T-cell (primary cell): ENCODE data around the gene TAF1L. TPM values are rescaled to one million over a fixed set of nuclear protein-coding genes. Genes with fewer than 3 reads are reported as not detected.
"Not testable (repeated sequence)": the region's sequence is repeated elsewhere in the genome, so short reads cannot be mapped to it uniquely, and the experiment has no call there.

ENCODE experiments used
- ATAC-seq, 4 experiments: fragments of 200-7000 bp in 3 of 4; fragments of 150-1000 bp in 1 of 4; cut with Tn5 transposase; replicated peaks in 1 of 4; 1 replicate in 3 of 4; 2 replicates in 1 of 4; pipeline ENCODE4 v1.10.0; 2021; ENCODE audit warnings: moderate library complexity in 3 of 4, mild to moderate bottlenecking in 2 of 4, moderate number of reproducible peaks in 1 of 4
- CTCF ChIA-PET, 2 donors: fragments of 300-600 bp; sonication (Branson Sonifier 250); formaldehyde crosslinking; loops; one replicate each; lab custom pipeline; 2022; ENCODE audit warnings: antibody characterized with exemption in 2 of 2; lab: Charles Lee
- POLR2A ChIA-PET, 2 donors: fragments of 300-600 bp; sonication (Branson Sonifier 250); formaldehyde crosslinking; loops; one replicate each; lab custom pipeline; 2022; ENCODE audit warnings: antibody characterized with exemption in 2 of 2; lab: Charles Lee
- DNase-seq, 35 experiments: peaks; one replicate each; pipeline versions ENCODE4 v3.0.0 to v3.0.0-alpha.2; 2013 to 2023
- H3K27ac ChIP-seq: one replicate; pipeline ENCODE4 v1.5.1; 2013; ENCODE audit warnings: low read length
- H3K27me3 ChIP-seq, 2 experiments: replicated peaks in 1 of 2; 1 replicate in 1 of 2; 2 replicates in 1 of 2; pipeline versions ENCODE4 v1.6.1 to v1.7.0; 2013; ENCODE audit warnings: low read length in 1 of 2, mixed read lengths in 1 of 2; ENCODE audit not compliant: control insufficient read depth in 2 of 2, insufficient read depth in 2 of 2; ENCODE audit errors: extremely low read depth in 1 of 2
- H3K36me3 ChIP-seq, 2 donors: 1 replicate in 1 of 2; 2 replicates in 1 of 2; pipeline versions ENCODE4 v1.6.1 to v1.7.0; 2013; ENCODE audit warnings: low read length in 1 of 2; ENCODE audit not compliant: control insufficient read depth in 2 of 2, insufficient read depth in 1 of 2; ENCODE audit errors: extremely low read depth in 1 of 2
- H3K4me1 ChIP-seq, 2 experiments: 1 replicate in 1 of 2; 2 replicates in 1 of 2; pipeline versions ENCODE4 v1.6.1 to v1.7.0; 2013; ENCODE audit warnings: low read length in 2 of 2, mixed read lengths in 1 of 2; ENCODE audit not compliant: insufficient read depth in 2 of 2, control insufficient read depth in 1 of 2; ENCODE audit errors: extremely low read depth in 1 of 2
- H3K4me3 ChIP-seq, 2 donors: 1 replicate in 1 of 2; 2 replicates in 1 of 2; pipeline versions ENCODE4 v1.5.1 to v1.7.0; 2013; ENCODE audit warnings: mild to moderate bottlenecking in 2 of 2, low read length in 1 of 2, moderate library complexity in 1 of 2; ENCODE audit not compliant: control insufficient read depth in 1 of 2; ENCODE audit errors: extremely low read depth in 1 of 2
- H3K9me3 ChIP-seq: 2 replicates; pipeline ENCODE4 v1.7.0; 2013
- H3K27ac Mint-ChIP-seq, 2 donors: one replicate each; pipeline ENCODE4 v1.8.0; 2020 to 2021; ENCODE audit warnings: mild to moderate bottlenecking in 2 of 2, mixed read lengths in 2 of 2
- H3K27me3 Mint-ChIP-seq, 2 donors: one replicate each; pipeline ENCODE4 v1.8.0; 2021 to 2022; ENCODE audit warnings: mixed read lengths in 2 of 2
- H3K36me3 Mint-ChIP-seq: one replicate; pipeline ENCODE4 v1.8.0; 2021; ENCODE audit warnings: mixed read lengths
- H3K4me1 Mint-ChIP-seq, 3 donors: one replicate each; pipeline ENCODE4 v1.8.0; 2020 to 2022; ENCODE audit warnings: mixed read lengths in 3 of 3, mild to moderate bottlenecking in 1 of 3
- H3K4me3 Mint-ChIP-seq, 3 donors: one replicate each; pipeline ENCODE4 v1.8.0; 2020 to 2022; ENCODE audit warnings: mild to moderate bottlenecking in 3 of 3, mixed read lengths in 3 of 3, moderate library complexity in 3 of 3
- H3K9me3 Mint-ChIP-seq, 3 donors: one replicate each; pipeline ENCODE4 v1.8.0; 2020 to 2022; ENCODE audit warnings: mixed read lengths in 3 of 3
- WGBS: methylation state at CpG from one replicate; pipeline ENCODE4 v1.1.5; 2013; ENCODE audit warnings: missing lambda C conversion rate; ENCODE audit not compliant: insufficient coverage; 5-methylcytosine and 5-hydroxymethylcytosine counted together
- total RNA-seq, 35 experiments: library from RNA in 6 of 35; stranded (reverse) in 6 of 35; fragments of 120-200 nt in 1 of 35; gene quantifications; one replicate each; pipeline versions ENCODE4 v1.2.1 to v1.2.4 and lab custom pipeline; 2013 to 2026

The TAF1L gene
- total RNA-seq, 5 donors from 2014 or later (not counting 1 experiment from before 2014, with no cell fraction given), result not detected

- Histone ChIP-seq H3K36me3 (no peaks in the 10 kb centered on the region), H3K4me1 (no peaks in the 10 kb centered on the region), H3K4me3 (no peak overlapping the region), H3K27ac (no peak overlapping the region), H3K9me3 (no peaks in the 10 kb centered on the region), H3K27me3 (peaks cover 3 to 10% of the 10 kb centered on the region in 2 experiments)
- WGBS, result no CpG with 5 or more reads among the region's 1 CpG
- Mint-ChIP-seq H3K4me3 (no peak overlapping the region), H3K4me1 (no peaks in the 10 kb centered on the region), H3K27ac (no peak overlapping the region), H3K9me3 (no peaks in the 10 kb centered on the region), H3K36me3 (no peaks in the 10 kb centered on the region), H3K27me3 (peaks cover 16 to 20% of the 10 kb centered on the region in 2 donors)
- CTCF ChIA-PET, result no interaction called here
- ATAC-seq (no peak), DNase-seq (no peak)
- POLR2A ChIA-PET, result interaction anchor here in 1 of 2 donors (0.7 kb wide), 1 partner anchor 264 kb away, joined by 6 read pairs; no protein-coding TSS in a partner anchor
Observed at GRCh38 chr9:32622948-32623347, 12.5 kb downstream of the TAF1L start.

- POLR2A ChIA-PET, result no interaction called here
- Mint-ChIP-seq H3K27ac (no peak overlapping the region), H3K4me1 (no peaks in the 10 kb centered on the region), H3K36me3 (no peaks in the 10 kb centered on the region), H3K9me3 (no peaks in the 10 kb centered on the region), H3K4me3 (no peak overlapping the region), H3K27me3 (peaks cover 37 to 38% of the 10 kb centered on the region in 2 donors)
- Histone ChIP-seq H3K27me3 (peaks cover 0 to 18% of the 10 kb centered on the region in 2 experiments), H3K4me3 (no peak overlapping the region), H3K4me1 (no peaks in the 10 kb centered on the region), H3K27ac (no peak overlapping the region), H3K9me3 (no peaks in the 10 kb centered on the region), H3K36me3 (no peaks in the 10 kb centered on the region)
- CTCF ChIA-PET, result no interaction called here
- 85% methylated on average over 4 of the region's 5 CpGs for WGBS
- ATAC-seq (no peak), DNase-seq (no peak)
Observed at GRCh38 chr9:32618261-32618660, 17.2 kb downstream of the TAF1L start.

- CTCF ChIA-PET, result interaction anchor here in 1 of 2 donors (0.5 kb wide), 1 partner anchor 18 kb away, joined by 3 read pairs; no protein-coding TSS in a partner anchor
- peaks cover 2 to 3% of the 10 kb centered on the region in 2 experiments for H3K27me3 ChIP-seq
Observed at GRCh38 chr9:32606811-32607210, 28.7 kb downstream of the TAF1L start.

DNA sequence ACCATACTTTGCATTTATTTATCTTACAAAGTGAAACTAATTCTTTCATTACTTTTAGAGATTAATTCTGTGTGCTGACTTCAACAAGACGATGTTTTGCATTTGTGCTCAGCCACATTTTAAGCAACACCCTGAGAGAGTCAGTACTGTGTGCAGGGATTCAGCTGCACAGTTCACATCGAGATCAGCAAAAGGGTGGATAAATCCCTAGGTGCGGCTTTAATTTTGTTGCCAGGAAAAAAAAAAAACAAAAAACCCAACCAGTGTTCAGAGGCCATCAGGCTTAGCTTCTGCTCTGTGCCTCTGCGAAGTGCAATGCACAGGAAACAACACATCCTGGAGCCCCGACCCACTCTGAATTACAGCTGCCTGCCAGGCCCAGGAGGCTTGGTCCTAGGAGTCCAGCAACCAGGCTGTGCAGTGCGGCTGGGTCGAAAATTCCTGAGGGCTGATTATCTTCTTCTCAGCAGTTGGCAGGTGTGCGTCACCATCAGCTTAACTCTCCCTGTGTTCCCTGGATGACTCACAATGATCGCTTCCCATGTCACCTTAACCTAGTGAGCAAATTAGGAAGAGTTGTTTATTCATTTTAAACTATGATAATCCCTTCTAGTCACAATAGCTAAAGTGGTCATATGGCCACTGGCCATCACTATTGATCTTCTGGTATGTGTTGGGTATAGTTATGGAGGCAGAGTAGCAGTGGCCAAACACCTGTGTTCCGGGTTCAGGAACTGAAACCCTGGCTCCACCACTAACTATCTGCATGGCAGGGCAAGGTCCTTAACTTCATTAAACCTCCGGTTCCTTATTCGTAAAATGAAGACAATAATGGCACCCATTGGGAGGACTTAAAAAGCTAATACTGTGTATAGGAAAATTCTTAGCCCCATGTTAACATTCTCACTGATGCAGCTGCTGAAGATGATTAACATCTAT, 31.3 kb downstream of the TAF1L start:
- 45% methylated on average over 6 of the region's 12 CpGs for WGBS
- Mint-ChIP-seq H3K4me3 (no peak overlapping the region), H3K9me3 (peaks cover 0 to 9% (median 8%) of the 10 kb centered on the region in 3 donors), H3K4me1 (no peaks in the 10 kb centered on the region), H3K27me3 (peaks cover 18 to 25% of the 10 kb centered on the region in 2 donors), H3K36me3 (no peaks in the 10 kb centered on the region), H3K27ac (no peak overlapping the region)
- ATAC-seq (no peak), DNase-seq (no peak)
- Histone ChIP-seq H3K9me3 (no peaks in the 10 kb centered on the region), H3K36me3 (no peaks in the 10 kb centered on the region), H3K27ac (no peak overlapping the region), H3K4me1 (no peaks in the 10 kb centered on the region), H3K27me3 (peaks cover 2 to 3% of the 10 kb centered on the region in 2 experiments), H3K4me3 (no peak overlapping the region)
- CTCF ChIA-PET, result interaction anchor here in 1 of 2 donors (1.0 kb wide), 1 partner anchor 17 kb away, joined by 3 read pairs; no protein-coding TSS in a partner anchor
- POLR2A ChIA-PET, result interaction anchor here in 1 of 2 donors (0.6 kb wide), 1 partner anchor 342 kb away, joined by 3 read pairs; no protein-coding TSS in a partner anchor

More at GRCh38 chr9:32606811-32607210, 28.7 kb downstream of the TAF1L start:
- no peak overlapping the region for H3K4me3 ChIP-seq
- H3K4me1 ChIP-seq, result no peaks in the 10 kb centered on the region
- no peaks in the 10 kb centered on the region for H3K36me3 Mint-ChIP-seq
- H3K27ac Mint-ChIP-seq, result no peak overlapping the region
- DNase-seq, result no peak
- peaks cover 13 to 19% of the 10 kb centered on the region in 2 donors for H3K27me3 Mint-ChIP-seq
- H3K36me3 ChIP-seq, result no peaks in the 10 kb centered on the region
- H3K27ac ChIP-seq, result no peak overlapping the region
- H3K4me3 Mint-ChIP-seq, result no peak overlapping the region
- POLR2A ChIA-PET, result no interaction called here
- H3K4me1 Mint-ChIP-seq, result no peaks in the 10 kb centered on the region
- ATAC-seq, result no peak
- no peaks in the 10 kb centered on the region for H3K9me3 ChIP-seq
- 100% methylated on average over 1 of the region's 2 CpGs for WGBS
- peaks cover 0 to 9% (median 8%) of the 10 kb centered on the region in 3 donors for H3K9me3 Mint-ChIP-seq

- H3K27ac Mint-ChIP-seq, DNase-seq, H3K27me3 ChIP-seq, H3K4me1 ChIP-seq, H3K36me3 ChIP-seq, H3K27ac ChIP-seq, CTCF ChIA-PET, POLR2A ChIA-PET, H3K9me3 ChIP-seq, H3K4me1 Mint-ChIP-seq, H3K9me3 Mint-ChIP-seq, H3K4me3 ChIP-seq, H3K36me3 Mint-ChIP-seq, ATAC-seq, H3K4me3 Mint-ChIP-seq: not testable (repeated sequence)
- H3K27me3 Mint-ChIP-seq, result peaks cover 18 to 33% of the 10 kb centered on the region in 2 donors
- no CpG with 5 or more reads among the region's 3 CpGs for WGBS
Observed at GRCh38 chr9:32599021-32599420, 36.4 kb downstream of the TAF1L start.

DNA sequence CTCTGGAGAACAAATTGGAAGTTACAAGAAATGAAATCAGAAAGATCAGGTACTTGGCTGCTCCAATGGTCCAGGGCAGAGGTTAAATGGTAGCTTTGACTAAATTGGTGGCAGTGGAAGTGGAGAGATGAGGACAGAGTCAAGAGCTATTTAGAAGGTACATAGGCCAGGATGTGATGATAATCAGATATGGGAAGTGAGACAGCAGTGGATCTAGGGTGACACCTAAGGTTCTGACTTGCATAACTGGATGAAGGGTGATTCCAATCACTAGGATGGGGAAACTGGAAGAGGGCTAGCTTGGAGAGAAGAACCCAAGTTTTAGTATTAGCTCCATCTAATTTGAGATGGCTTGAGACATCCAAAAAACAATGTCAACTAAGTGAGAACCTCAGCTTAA, 38.5 kb downstream of the TAF1L start:
- H3K4me3 Mint-ChIP-seq, result no peak overlapping the region
- no peaks in the 10 kb centered on the region for H3K9me3 Mint-ChIP-seq
- no peak for DNase-seq
- Histone ChIP-seq H3K9me3 (no peaks in the 10 kb centered on the region), H3K27ac (no peak overlapping the region), H3K27me3 (no peaks in the 10 kb centered on the region), H3K4me3 (no peak overlapping the region), H3K36me3 (no peaks in the 10 kb centered on the region), H3K4me1 (no peaks in the 10 kb centered on the region)
- H3K36me3 Mint-ChIP-seq, result no peaks in the 10 kb centered on the region
- CTCF ChIA-PET, result interaction anchor here in 1 of 2 donors (0.6 kb wide), 1 partner anchor 14 kb away, joined by 3 read pairs; no protein-coding TSS in a partner anchor
- no peaks in the 10 kb centered on the region for H3K4me1 Mint-ChIP-seq
- POLR2A ChIA-PET, result no interaction called here
- H3K27ac Mint-ChIP-seq, result no peak overlapping the region
- ATAC-seq, result no peak
- H3K27me3 Mint-ChIP-seq, result peaks cover 16 to 33% of the 10 kb centered on the region in 2 donors
